GM18868 (cell line): ENCODE results near the gene ETV2.
"Not testable (repeated sequence)": the region's sequence is repeated elsewhere in the genome, so short reads cannot be mapped to it uniquely, and the experiment has no call there.

Source experiments
- ATAC-seq: cut with Tn5 transposase; IDR thresholded peaks from one replicate; pipeline ENCODE4 v1.9.1; 2021; ENCODE audit warnings: mild to moderate bottlenecking, moderate library complexity; ENCODE audit not compliant: unreplicated experiment

The ETV2 gene

GRCh38 chr19:35623327-35624010, 18.1 kb upstream of the ETV2 start:
- no peak for ATAC-seq

DNA sequence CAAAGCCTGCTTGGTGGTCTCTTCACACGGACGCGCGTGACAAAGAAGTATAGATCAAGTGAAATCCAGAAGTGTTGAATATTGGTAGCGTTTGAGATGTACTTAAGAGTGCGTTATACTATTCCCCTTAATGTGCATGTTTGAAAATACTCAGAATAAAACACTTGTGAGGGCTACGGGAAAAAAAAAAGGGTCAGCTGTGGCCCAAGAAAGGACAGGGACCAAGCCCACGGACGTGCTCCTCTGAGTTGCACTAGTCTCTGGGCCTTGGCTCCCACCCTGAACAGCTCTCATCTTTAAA, 13.3 kb upstream of the ETV2 start:
- no peak for ATAC-seq

DNA sequence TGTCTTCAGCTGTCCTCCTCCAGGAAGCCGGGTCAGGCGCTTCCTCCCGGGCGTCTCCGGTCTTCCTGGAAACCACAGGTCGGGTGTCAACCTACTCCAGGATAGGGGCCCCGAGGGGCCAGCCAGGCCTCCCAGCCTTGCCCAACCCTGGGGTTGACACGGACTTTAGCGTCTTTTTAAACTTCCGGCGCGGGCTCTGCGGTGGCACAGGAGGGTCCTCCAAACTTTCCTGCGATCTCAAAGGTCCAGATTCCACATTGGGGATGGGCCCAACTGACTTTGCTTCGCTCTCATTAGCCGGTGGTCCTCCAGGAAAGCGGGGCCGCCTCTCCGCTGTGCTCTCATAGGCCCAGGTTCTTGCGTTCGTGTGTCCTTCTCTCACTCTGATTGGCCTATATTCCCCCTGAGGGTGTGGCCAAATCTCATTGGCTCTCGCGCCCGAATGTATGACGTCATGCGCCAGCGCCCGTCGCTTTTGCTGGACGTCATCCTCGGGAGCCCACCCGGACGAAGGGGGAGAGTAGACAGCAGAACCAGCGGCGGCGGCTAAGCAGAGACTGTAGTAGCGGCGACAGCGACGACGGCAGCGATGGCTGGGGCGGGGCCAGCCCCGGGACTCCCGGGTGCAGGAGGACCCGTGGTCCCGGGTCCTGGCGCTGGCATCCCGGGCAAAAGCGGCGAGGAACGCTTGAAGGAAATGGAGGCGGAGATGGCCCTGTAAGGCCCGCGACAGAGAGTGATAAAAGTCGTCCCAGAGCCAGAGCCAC, 12.8 kb upstream of the ETV2 start, which contains the start of gene RBM42:
TSS of gene RBM42 (plus strand) at position 472 of the 767 bp plus-strand sequence. CDS start at position 590, 118 bp downstream.
- peak; percentile 97 for ATAC-seq

DNA sequence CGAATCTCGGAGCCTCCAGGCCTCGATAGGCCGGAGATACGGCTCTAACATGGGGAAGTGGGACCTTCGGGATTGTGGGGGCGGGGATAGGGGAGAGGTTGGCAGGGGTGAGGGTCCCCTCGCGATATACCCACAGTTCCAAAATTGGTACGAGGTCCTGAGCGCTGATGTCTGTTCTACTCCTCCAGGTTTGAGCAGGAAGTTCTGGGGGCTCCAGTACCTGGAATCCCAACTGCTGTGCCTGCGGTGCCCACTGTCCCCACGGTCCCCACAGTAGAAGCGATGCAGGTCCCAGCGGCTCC, 12.3 kb upstream of the ETV2 start:
- ATAC-seq = no peak

DNA sequence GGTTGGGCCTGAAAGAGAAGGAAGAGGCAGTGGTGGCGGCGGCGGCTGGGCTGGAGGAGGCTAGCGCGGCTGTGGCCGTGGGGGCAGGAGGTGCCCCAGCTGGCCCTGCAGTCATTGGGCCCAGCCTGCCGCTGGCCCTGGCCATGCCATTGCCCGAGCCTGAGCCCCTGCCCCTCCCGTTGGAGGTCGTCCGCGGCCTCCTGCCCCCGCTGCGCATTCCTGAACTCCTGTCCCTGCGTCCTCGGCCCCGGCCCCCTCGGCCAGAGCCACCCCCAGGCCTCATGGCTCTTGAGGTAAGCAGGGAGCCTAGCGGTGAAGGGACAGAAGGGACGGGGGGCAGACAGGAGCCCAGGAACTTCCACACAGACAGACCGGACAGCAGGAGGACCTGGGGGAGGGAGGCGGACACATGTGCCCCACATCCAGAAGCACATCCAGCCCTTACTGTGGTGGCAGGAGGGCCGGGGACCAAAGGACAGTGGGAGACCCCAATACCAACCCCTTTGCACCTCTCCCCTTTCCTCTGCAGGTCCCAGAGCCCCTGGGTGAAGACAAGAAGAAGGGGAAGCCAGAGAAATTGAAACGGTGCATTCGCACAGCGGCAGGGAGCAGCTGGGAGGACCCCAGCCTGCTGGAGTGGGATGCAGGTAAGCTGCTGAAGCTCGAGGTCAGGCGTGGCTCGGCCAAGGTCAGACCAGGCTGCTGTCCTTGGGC, 7.7 kb upstream of the ETV2 start:
- no peak for ATAC-seq

DNA sequence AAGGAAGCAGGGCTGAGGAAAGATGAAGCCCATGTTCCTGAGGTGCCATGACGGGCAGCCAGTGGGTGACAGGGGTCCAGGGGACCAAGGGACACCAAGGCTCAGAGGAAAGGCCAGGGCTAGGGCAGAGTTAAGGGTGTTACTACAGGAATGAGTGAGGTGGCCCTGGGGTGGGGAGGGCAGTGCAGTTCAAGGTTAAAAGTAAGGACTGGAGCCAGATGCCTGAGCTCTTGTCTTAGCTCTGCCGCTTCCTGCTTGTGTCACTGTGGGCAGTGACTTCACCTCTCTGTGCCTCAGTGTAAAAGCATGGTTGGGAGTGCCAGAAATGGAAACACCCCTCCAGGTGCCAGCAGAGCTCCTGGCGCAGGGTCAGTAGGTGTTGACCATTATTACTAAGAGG, 4.9 kb upstream of the ETV2 start:
- ATAC-seq = no peak

- ATAC-seq = no peak
Observed at GRCh38 chr19:35637165-35637564, 4.4 kb upstream of the ETV2 start.

GRCh38 chr19:35639321-35639639, 2.3 kb upstream of the ETV2 start:
- no peak for ATAC-seq

DNA sequence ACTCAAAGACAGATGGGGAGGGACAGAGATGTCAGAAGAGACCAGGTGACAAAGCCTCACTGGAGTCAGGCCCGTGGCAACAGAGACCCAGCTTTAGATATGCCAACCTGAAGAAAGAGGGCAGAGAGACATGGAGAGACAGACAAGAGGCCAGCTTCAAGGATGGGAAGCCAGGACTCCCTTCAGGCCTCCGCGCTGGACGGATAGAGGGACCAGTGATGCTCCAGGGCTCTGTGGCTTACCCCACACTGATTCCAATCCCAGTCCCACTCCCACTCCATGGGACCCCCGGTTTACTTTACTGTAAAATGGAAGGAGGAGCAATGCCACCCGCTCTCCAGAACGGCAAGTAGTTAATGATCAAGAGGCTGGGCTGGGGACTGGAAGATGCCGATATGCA, 1.7 kb upstream of the ETV2 start:
- no peak for ATAC-seq

DNA sequence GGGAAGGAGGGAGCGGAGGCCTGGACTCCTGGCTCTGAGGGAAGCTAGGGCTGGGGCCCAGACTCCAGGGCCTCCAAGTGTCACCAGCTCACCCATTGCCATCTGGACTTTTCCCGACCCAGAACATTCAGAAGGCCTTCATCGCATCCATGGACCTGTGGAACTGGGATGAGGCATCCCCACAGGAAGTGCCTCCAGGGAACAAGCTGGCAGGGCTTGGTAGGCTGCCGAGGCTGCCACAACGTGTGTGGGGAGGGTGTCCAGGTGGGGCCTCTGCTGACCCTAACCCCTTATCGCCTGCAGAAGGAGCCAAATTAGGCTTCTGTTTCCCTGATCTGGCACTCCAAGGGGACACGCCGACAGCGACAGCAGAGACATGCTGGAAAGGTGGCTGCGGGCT, 767 bp downstream of the ETV2 start:
- ATAC-seq = no peak

- ATAC-seq = no peak
Observed at GRCh38 chr19:35642798-35643254, 1.3 kb downstream of the ETV2 start.

GRCh38 chr19:35643255-35644205, 2.0 kb downstream of the ETV2 start:
- ATAC-seq = peak; percentile 37

DNA sequence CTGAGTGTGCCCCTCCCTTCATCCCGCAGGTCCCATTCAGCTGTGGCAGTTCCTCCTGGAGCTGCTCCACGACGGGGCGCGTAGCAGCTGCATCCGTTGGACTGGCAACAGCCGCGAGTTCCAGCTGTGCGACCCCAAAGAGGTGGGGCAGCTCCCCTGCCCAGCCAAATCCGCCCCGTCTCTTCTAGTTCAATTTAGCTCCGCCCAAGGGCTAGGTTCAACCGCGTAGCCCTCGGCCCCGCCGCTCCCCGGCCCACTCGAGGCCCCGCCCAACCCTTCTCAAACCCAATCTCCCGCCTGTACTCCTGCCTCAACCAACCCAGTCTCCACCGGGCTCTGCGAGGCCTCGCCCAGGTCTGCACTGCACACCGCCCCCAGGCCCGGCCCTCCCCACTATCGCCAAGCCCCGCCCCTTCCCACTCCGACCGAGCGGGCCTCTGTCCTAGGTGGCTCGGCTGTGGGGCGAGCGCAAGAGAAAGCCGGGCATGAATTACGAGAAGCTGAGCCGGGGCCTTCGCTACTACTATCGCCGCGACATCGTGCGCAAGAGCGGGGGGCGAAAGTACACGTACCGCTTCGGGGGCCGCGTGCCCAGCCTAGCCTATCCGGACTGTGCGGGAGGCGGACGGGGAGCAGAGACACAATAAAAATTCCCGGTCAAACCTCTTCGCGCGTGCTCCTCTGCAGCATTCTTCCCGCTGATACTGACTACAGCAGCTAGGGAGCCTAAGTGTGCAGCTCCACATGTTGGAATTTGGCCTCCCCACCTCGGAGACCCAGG, 2.9 kb downstream of the ETV2 start:
- ATAC-seq = peak; percentile 72

DNA sequence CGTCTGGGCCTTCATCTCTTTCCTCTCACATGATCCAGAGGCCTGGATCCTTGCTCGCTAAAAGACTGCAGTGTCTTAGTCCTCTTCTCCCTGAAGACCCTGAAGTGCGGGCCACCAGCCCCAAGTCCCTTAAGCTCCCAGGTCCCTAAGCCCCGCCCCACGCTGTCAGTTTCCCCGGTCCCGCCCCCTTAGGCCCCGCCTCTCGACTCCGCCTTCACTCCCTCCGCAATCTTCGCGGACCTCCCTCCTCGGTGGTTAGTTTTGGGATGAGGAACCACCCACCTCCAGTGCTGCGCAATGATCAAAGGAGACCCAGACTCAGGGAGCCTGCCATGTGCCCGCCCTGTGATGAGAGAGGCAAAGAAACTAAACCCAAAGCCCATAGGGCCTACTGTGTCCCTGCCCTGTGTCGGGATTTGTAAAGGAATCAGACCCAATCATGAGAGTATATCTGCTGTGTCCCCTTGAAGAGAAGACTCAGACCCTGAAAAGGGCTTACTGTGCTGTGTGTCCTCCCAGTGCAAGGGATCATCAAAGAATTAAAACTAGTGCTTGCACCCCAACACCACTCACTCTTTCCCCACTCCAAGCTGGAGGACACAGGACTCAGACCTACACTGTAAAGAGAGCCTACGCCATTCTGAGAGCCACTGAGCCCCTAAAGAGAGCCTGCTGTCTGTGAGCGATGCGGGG, 3.6 kb downstream of the ETV2 start:
- ATAC-seq = no peak

- no peak for ATAC-seq
Observed at GRCh38 chr19:35645680-35646511, 4.4 kb downstream of the ETV2 start.

- ATAC-seq = peak; percentile 65
Observed at GRCh38 chr19:35648017-35648961, 6.7 kb downstream of the ETV2 start, which contains the start of gene COX6B1. Gene COX6B1 (plus strand): TSS chr19:35648323. CDS start chr19:35651244, 2,921 bp downstream.

DNA sequence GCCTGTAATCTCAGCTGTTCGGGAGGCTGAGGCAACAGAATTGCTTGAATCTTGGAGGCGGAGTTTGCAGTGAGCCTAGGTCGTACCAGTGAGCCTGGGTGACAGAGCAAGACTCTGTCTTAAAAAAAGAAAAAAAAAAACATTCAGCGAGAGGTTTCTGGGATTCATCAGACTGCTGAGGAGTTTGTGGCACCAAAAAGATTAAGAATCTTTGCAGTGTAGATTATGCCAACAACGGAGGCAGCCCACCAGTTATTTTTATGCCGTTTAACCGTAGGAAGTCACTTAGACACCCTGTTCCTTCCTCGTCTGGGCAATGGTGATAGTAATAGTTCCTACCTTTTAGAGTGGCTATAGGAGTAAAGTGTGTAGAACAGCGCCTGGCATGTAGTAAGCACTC, 9.0 kb downstream of the ETV2 start:
- ATAC-seq = no peak

DNA sequence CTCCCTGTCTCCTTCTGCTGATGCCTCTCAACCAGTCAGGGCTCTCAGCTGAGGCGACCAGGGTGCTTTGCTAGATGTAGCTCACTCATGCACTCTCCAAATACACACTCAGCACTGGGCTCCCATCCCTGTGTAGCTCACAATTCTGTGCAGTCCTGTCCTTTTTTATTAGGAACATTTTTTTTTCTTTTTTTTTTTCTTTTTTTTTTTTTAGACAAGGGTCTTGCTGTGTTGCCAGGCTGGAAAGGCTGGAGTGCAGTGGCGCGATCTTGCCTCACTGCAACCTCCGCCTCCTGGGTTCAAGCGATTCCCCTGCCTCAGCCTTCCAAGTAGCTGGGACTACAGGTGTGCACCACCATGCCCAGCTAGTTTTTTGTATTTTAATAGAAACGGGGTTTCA, 13.3 kb downstream of the ETV2 start:
- ATAC-seq = not testable (repeated sequence)
